ENCODE measurements around the gene ELP5.

ELP5 gene

DNA sequence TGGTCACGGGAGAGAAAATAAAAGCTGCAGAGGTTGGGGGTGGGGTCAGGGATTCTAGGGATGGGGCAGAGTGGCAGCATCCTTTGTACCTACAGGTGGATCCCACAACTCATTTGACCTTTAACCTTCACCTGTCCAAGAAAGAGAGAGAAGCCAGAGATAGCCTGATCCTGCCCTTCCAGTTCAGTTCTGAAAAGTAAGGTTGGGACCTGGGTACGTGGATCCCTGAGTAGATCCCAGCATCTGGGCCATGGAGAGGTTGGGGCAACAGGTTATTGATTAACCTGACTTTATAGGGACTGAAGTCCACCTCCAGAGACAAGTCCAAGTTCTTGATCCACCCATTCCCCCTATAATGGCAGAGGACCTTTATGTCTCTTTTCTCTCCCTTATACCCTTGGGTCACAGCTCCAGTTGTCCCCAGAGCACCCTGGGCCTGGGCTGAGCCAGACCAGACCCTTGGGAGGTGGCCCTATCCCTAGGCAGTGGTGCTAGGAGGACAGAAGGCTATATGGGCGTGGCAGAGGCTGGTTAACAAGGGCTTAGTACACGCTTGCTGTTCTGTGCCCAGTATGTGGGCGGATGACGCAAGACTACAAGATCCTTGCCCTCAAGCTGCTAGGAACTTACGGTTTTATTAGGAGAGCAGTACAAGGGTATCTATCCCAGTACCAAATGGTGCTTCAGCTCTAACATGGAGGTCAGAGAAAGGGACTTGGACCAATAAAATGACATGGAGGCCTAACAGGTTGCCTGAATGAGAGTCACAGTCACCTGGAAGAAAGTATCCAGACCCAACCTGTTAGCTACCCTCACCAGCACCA is 6.9 kb downstream of the ELP5 start:
- DNase-seq: no peak

GRCh38 chr17:7259555-7259889 is 7.5 kb downstream of the ELP5 start:
- no peak for DNase-seq

DNA sequence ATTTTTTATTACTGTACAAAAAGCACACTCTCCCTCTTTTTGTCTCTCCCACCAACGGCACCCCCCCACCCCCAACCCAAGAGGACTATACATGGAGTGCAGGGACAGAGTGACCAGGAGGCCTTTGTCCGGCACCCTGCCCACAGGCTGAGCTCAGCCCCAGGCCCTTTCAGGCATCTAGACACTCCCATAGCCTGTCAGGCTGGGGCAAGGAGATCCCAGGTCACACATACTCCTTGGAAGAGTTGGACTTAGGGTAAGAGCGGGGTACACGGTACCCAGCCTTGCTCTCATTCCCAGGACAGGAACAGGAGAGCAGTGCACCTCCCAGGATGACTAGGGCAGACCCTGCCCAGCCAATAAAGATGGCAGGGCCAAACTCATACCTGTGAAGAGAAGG is 8.1 kb downstream of the ELP5 start:
- DNase-seq: no peak

GRCh38 chr17:7260651-7261378 is 8.8 kb downstream of the ELP5 start:
- peak in 1 of 2 donors; percentile 36 for DNase-seq

GRCh38 chr17:7261379-7262191 is 9.6 kb downstream of the ELP5 start:
- DNase-seq: peak in 1 of 2 donors; percentile 32

DNA sequence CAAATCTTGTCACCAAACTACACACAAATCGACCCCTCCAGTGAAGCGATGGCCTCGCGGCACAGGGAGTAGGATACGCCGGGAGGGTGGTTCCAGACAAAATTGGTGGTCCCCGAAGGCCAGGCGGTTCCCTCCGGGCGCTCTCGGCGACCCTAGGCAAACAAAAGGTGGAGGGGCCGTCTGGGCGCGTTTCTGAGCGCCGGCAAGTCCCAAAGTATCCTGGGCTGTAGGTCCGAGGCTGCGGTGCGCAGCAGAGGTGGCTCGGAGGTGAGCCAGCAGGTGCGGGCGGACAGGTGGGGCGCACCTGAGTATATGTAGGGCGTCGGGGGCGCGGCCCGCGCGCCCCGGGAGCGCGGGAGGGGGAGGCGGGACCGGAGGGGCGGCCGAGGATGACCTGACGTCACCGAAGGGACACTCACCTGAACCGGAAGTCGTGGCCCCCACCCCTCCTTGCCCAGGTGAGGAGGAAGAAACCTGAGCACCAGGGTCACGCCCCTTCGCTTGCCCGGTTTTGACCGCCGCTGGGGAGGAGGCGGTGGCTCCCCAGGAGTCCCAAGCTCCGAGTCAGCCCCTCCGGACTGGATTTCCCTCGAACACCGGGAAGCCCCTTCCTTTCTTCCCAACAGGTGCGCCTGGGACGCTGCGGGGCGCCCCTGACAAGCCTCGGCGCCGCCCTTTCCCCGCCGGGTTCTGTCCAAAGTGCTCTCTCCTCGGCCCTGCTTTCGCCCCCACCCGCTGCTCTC is 10.3 kb downstream of the ELP5 start, which contains the start of gene CLDN7:
CLDN7 (minus strand) TSS at position 287 of the 743 bp plus-strand sequence. CDS start 435 bp downstream, outside the sequence.
- DNase-seq: no peak

GRCh38 chr17:7262935-7263800 is 11.2 kb downstream of the ELP5 start:
- no peak for DNase-seq

GRCh38 chr17:7263801-7264078 is 11.7 kb downstream of the ELP5 start:
- DNase-seq: no peak

DNA sequence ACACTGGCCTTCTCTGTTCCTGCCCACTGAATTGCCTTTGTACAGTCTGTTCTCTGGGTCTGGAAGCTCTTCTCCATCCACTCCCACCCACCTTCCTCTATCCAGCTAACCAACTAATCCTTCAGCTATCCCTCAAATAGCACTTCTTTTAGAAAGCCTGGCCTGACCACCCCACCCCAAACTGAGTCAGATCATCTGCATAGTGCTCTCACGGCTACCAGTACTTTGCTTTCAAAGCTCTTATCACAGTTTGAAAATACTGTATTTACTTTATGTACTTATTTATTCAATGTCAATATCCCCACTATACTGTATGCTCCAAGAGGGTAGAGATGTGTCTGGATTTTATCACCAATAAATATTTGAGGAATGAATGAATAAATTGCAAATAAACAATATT is 14.8 kb downstream of the ELP5 start:
- no peak for DNase-seq

GRCh38 chr17:7279448-7279847 is 27.4 kb downstream of the ELP5 start:
- DNase-seq: no peak

GRCh38 chr17:7280519-7281073 is 28.6 kb downstream of the ELP5 start:
- peak; percentile 82 to 88 for DNase-seq

DNA sequence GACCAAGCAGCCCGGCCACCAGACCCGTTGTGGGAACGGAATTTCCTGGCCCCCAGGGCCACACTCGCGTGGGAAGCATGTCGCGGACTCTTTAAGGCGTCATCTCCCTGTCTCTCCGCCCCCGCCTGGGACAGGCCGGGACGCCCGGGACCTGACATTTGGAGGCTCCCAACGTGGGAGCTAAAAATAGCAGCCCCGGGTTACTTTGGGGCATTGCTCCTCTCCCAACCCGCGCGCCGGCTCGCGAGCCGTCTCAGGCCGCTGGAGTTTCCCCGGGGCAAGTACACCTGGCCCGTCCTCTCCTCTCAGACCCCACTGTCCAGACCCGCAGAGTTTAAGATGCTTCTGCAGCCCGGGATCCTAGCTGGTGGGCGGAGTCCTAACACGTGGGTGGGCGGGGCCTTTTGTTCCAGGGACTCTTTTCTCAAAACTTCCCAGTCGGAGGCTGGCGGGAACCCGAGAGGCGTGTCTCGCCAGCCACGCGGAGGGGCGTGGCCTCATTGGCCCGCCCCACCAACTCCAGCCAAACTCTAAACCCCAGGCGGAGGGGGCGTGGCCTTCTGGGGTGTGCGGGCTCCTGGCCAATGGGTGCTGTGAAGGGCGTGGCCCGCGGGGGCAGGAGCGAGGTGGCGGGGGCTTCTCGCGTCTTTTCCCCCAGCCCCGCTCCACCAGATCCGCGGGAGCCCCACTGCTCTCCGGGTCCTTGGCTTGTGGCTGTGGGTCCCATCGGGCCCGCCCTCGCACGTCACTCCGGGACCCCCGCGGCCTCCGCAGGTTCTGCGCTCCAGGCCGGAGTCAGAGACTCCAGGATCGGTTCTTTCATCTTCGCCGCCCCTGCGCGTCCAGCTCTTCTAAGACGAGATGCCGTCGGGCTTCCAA is 29.3 kb downstream of the ELP5 start, which contains the start of gene SLC2A4:
SLC2A4 (plus strand) TSS at position 645 of the 879 bp plus-strand sequence; CDS start at position 862, 217 bp downstream.
- DNase-seq: peak; percentile 89 to 90

DNA sequence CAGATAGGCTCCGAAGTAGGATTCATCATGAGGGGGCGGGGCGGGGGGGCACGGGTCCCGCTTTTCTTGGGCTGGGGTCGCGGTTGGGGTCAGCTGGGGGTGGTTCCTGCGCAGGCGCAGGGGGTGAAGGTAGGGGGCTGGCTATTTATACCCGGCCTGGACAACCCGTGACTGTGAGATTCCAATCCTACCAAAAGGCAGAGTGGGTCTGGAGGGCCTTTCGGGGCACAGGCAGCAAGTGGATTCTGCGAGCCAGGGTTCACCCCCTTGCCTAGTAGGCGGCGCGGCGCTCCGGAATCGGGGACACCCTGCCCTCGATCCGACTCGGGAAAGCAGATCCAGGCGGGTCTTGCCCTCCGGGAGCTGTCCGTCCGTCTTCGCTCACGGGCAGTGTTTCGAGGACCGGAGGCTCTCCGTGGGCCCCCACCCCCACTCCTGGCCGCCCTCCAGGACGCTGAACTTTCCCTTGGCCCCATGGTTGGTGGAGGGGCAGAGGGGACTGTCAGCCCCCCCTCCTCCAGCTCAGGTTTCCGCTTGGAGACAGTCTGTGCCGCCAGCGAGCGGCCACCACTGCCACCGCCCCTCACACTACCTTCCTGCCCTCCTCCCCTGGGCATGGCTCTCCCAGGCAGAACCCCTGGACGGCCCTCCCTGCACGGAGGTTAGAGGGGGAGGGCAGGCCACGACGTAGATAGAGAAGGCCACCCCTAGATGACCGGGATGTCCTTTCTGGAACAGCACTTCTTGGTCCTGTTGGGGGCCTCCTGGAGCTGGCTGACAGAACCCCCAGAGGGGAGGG is 30.1 kb downstream of the ELP5 start:
- no peak for DNase-seq

DNA sequence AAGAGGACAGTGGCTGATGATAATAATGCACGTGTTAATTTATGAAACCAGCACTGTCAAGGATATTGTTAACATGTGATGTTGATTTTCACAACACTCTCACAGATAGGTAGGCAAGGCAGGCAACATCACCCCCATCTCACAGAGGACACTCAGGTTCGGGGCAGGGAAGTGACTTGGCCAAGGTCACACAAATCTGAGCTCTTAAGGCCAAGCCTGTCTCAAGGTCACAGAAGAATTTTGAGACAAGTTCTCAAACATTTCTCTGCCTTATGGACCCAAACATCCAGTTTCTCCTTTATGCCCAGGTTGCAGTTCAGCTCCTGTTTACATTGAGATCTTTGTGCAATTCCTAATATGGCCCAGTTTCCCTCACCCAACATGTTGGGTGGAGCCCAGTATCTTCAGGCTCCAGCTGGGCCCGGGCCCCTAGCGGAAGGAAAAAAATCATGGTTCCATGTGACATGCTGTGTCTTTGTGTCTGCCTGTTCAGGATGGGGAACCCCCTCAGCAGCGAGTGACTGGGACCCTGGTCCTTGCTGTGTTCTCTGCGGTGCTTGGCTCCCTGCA is 30.8 kb downstream of the ELP5 start:
- no peak for DNase-seq

DNA sequence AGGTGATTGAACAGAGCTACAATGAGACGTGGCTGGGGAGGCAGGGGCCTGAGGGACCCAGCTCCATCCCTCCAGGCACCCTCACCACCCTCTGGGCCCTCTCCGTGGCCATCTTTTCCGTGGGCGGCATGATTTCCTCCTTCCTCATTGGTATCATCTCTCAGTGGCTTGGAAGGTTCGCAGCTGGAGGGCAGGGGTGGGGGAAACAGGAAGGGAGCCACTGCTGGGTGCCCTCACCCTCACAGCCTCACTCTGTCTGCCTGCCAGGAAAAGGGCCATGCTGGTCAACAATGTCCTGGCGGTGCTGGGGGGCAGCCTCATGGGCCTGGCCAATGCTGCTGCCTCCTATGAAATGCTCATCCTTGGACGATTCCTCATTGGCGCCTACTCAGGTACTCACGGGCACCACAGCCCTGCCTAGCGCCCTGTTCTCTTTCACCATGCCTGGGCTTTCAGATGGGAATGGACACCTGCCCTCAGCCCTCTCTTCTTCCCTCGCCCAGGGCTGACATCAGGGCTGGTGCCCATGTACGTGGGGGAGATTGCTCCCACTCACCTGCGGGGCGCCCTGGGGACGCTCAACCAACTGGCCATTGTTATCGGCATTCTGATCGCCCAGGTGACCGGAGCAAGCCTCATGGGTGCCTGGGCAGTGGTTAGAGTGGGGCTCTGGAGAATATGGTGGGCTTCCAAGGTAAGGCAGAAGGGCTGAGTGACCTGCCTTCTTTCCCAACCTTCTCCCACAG is 31.6 kb downstream of the ELP5 start:
- DNase-seq: no peak

DNA sequence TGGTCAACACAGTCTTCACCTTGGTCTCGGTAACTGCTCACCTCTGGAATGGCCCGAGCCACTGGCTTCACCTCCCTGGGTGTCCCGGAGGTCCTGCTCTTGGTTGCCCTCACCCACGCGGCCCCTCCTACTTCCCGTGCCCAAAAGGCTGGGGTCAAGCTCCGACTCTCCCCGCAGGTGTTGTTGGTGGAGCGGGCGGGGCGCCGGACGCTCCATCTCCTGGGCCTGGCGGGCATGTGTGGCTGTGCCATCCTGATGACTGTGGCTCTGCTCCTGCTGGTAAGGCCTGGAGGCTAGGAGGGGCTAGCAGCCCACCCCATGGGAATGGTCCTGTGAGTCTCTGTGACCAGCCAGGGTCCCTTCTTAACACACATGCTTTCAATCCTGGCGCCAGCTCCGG is 32.9 kb downstream of the ELP5 start:
- no peak for DNase-seq

- DNase-seq: no peak
Measured at GRCh38 chr17:7285679-7286078, 33.7 kb downstream of the ELP5 start.

Data from CD4-positive, alpha-beta T cell treated with Interleukin-1 beta for 1 hour (primary cell).